HepG2 (cell line): ENCODE data around the gene NLRX1. TPM values are rescaled to one million over a fixed set of nuclear protein-coding genes. Genes with fewer than 3 reads are reported as not detected.
"Not testable (repeated sequence)": the region's sequence is repeated elsewhere in the genome, so short reads cannot be mapped to it uniquely, and the experiment has no call there.

Experiments
- ARID5B ChIP-seq: IDR thresholded peaks from 2 replicates; pipeline ENCODE4 v1.4.0; 2020; ENCODE audit warnings: mild to moderate bottlenecking, missing genetic modification reagents
- EP300 ChIP-seq, 3 experiments: sonication (generic) in 1 of 3; formaldehyde crosslinking in 1 of 3; IDR thresholded peaks; 2 replicates each; pipeline versions ENCODE4 v1.5.1 to v1.6.1; 2011 to 2020; ENCODE audit warnings: low read depth in 2 of 3, low read length in 2 of 3, borderline replicate concordance in 1 of 3, improper control_type of control experiment in 1 of 3, mild to moderate bottlenecking in 1 of 3, missing genetic modification reagents in 1 of 3, moderate library complexity in 1 of 3
- FOSL1 ChIP-seq: sonication (generic); formaldehyde crosslinking; IDR thresholded peaks from 2 replicates; pipeline ENCODE4 v1.9.0; 2021; ENCODE audit warnings: missing genetic modification reagents, borderline replicate concordance
- FOXA3 ChIP-seq: IDR thresholded peaks from 2 replicates; pipeline ENCODE4 v1.6.1; 2016; ENCODE audit warnings: missing genetic modification reagents, missing compliant biosample characterization
- GATAD2A ChIP-seq: IDR thresholded peaks from 2 replicates; pipeline ENCODE4 v1.6.1; 2016
- MAFF ChIP-seq: IDR thresholded peaks from 2 replicates; pipeline ENCODE4 v1.6.1; 2011; ENCODE audit warnings: low read depth, low read length, improper control_type of control experiment
- NFE2L2 ChIP-seq: fragments of 150-350 bp; IDR thresholded peaks from 2 replicates; pipeline ENCODE4 v1.6.1; 2014; ENCODE audit warnings: low read length
- NR2F1 ChIP-seq, 2 experiments: fragments of 450-650 bp in 1 of 2; formaldehyde crosslinking in 1 of 2; IDR thresholded peaks; 2 replicates each; pipeline versions ENCODE4 v1.5.0 to v1.6.1; 2016 to 2020; ENCODE audit warnings: mild to moderate bottlenecking in 1 of 2, missing compliant biosample characterization in 1 of 2, missing genetic modification reagents in 1 of 2, moderate library complexity in 1 of 2
- NR2F6 ChIP-seq, 2 experiments: IDR thresholded peaks; 2 replicates each; pipeline ENCODE4 v1.6.1; 2016; ENCODE audit warnings: antibody characterized with exemption in 1 of 2, mild to moderate bottlenecking in 1 of 2
- PHF21A ChIP-seq: sonication (generic); formaldehyde crosslinking; IDR thresholded peaks from 2 replicates; pipeline ENCODE4 v1.5.0; 2020; ENCODE audit warnings: mild to moderate bottlenecking, missing genetic modification reagents
- PPARG ChIP-seq: conservative IDR thresholded peaks from 2 replicates; pipeline ENCODE4 v1.6.1; 2016; ENCODE audit warnings: missing biosample characterization, missing genetic modification reagents
- RXRA ChIP-seq: sonication (generic); formaldehyde crosslinking; IDR thresholded peaks from 2 replicates; pipeline ENCODE4 v1.5.1; 2020; ENCODE audit warnings: missing genetic modification reagents
- RXRB ChIP-seq: IDR thresholded peaks from 2 replicates; pipeline ENCODE4 v1.6.1; 2016; ENCODE audit warnings: borderline replicate concordance, missing genetic modification reagents, missing compliant biosample characterization
- SAP130 ChIP-seq: IDR thresholded peaks from 2 replicates; pipeline ENCODE4 v1.6.1; 2016; ENCODE audit warnings: low read depth
- SOX13 ChIP-seq, 3 experiments: fragments of 450-650 bp in 1 of 3; sonication (generic) in 1 of 3; formaldehyde crosslinking in 1 of 3; IDR thresholded peaks in 2 of 3; conservative IDR thresholded peaks in 1 of 3; 2 replicates each; pipeline versions ENCODE4 v1.5.0 to v1.6.1; 2016 to 2020; ENCODE audit warnings: antibody characterized with exemption in 1 of 3, mild to moderate bottlenecking in 1 of 3, missing compliant biosample characterization in 1 of 3, missing genetic modification reagents in 1 of 3, moderate library complexity in 1 of 3
- SOX5 ChIP-seq: IDR thresholded peaks from 2 replicates; pipeline ENCODE4 v1.6.1; 2016; ENCODE audit warnings: borderline replicate concordance
- SOX6 ChIP-seq, 2 experiments: fragments of 450-650 bp in 1 of 2; sonication (generic) in 1 of 2; formaldehyde crosslinking in 1 of 2; IDR thresholded peaks; 2 replicates each; pipeline versions ENCODE4 v1.4.0 to v1.6.1; 2017 to 2020; ENCODE audit warnings: antibody characterized with exemption in 1 of 2, mild to moderate bottlenecking in 1 of 2, missing genetic modification reagents in 1 of 2
- ZKSCAN8 ChIP-seq: IDR thresholded peaks from 2 replicates; pipeline ENCODE4 v1.6.1; 2016; ENCODE audit warnings: borderline replicate concordance, missing genetic modification reagents, missing compliant biosample characterization
- ZMYM2 ChIP-seq: sonication (generic); formaldehyde crosslinking; IDR thresholded peaks from 2 replicates; pipeline ENCODE4 v1.8.0; 2022; ENCODE audit warnings: mild to moderate bottlenecking, missing genetic modification reagents
- ZNF460 ChIP-seq: sonication (generic); formaldehyde crosslinking; IDR thresholded peaks from 2 replicates; pipeline ENCODE4 v1.5.1; 2020; ENCODE audit warnings: missing genetic modification reagents, mild to moderate bottlenecking, borderline replicate concordance
- ZNF644 ChIP-seq: IDR thresholded peaks from 2 replicates; pipeline ENCODE4 v1.6.1; 2016; ENCODE audit warnings: low read depth
- ZNF792 ChIP-seq: IDR thresholded peaks from 2 replicates; pipeline ENCODE4 v1.6.1; 2016
- polyA plus RNA-seq, 8 experiments: library from polyadenylated mRNA; depleted of rRNA in 3 of 8; stranded (reverse) in 7 of 8; unstranded in 1 of 8; fragments of >200 nt; fragmentation: Illumina TruSeq in 4 of 8; extraction: Trizol in 4 of 8; gene quantifications; 2 replicates each; pipeline versions ENCODE4 v1.2.1 to v1.2.3, GENCODE V29; 2011 to 2016; ENCODE audit warnings: low read depth in 4 of 8, missing spikeins in 1 of 8, mixed read lengths in 1 of 8; ENCODE audit not compliant: insufficient read depth in 1 of 8
- total RNA-seq, 5 experiments: library from RNA; depleted of rRNA; stranded (reverse); fragments of >200 nt; fragmentation: Illumina TruSeq; extraction: Trizol; gene quantifications; 2 replicates each; pipeline ENCODE4 v1.2.3, GENCODE V29; 2016; ENCODE audit warnings: low read depth in 1 of 5
- TF ChIP-seq, protein P1 (sequence below): IDR thresholded peaks from 2 replicates; pipeline ENCODE4 v1.6.1; 2012; ENCODE audit warnings: inconsistent platforms
- TF ChIP-seq, protein P2 (sequence below): sonication (generic); formaldehyde crosslinking; IDR thresholded peaks from 2 replicates; pipeline ENCODE4 v1.4.0; 2020; ENCODE audit warnings: missing genetic modification reagents, low read depth, mild to moderate bottlenecking, borderline replicate concordance

Gene NLRX1
- total and polyA plus RNA-seq, 2 of the 13 experiments (the other 11 are each of a cell fraction or from before 2014, with no cell fraction given), result 8.7 to 11.0 TPM

GRCh38 chr11:119191265-119191664 is 22.7 kb downstream of the NLRX1 start (continued):
- TF ChIP-seq, protein P1, sequence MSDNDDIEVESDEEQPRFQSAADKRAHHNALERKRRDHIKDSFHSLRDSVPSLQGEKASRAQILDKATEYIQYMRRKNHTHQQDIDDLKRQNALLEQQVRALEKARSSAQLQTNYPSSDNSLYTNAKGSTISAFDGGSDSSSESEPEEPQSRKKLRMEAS, result 0 out of 2 replicates have a peak, but pooled peaks have one; percentile 15
- TF ChIP-seq SAP130 (CRISPR knock-in tag), result peak; percentile 65
- peak; percentile 47; the same call in 1 of the 2 replicates for TF ChIP-seq NFE2L2
- TF ChIP-seq GATAD2A, result peak; percentile 58
- TF ChIP-seq NR2F1 (CRISPR knock-in tag; IDR thresholded peaks at IDR 0.05), result peak; percentile 46 to 53; a peak in 2 of 4 replicates
- TF ChIP-seq SOX13 (IDR thresholded peaks at IDR 0.05); EP300 (CRISPR knock-in tag; IDR thresholded peaks at IDR 0.05; ENCODE audit: borderline replicate concordance); SOX6 (IDR thresholded peaks at IDR 0.05): not testable (repeated sequence)
- peak in 1 of 2 experiments; percentile 36; a peak in 1 of 4 replicates for TF ChIP-seq SOX13 (CRISPR knock-in tag; conservative IDR thresholded peaks at IDR 0.05 in 1 of 2, IDR thresholded peaks at IDR 0.05 in 1 of 2)
- TF ChIP-seq SOX5 (CRISPR knock-in tag), result peak; percentile 40; the same call in 1 of the 2 replicates
- 0 out of 2 replicates have a peak, but pooled peaks have one; percentile 11 for TF ChIP-seq PHF21A (CRISPR knock-in tag)
- peak; percentile 70; the same call in 1 of the 2 replicates for TF ChIP-seq ZMYM2 (CRISPR knock-in tag)
- TF ChIP-seq EP300 (IDR thresholded peaks at IDR 0.05; ENCODE audit: low read depth in 2 of 2, low read length in 2 of 2), result peak in 1 of 2 experiments; percentile 39; a peak in 1 of 4 replicates
- peak; percentile 62 for TF ChIP-seq ARID5B
- peak; percentile 24; the same call in 1 of the 2 replicates for TF ChIP-seq ZNF792
- TF ChIP-seq RXRA, result peak; percentile 47; the same call in 1 of the 2 replicates
- TF ChIP-seq ZNF644, result 0 out of 2 replicates have a peak, but pooled peaks have one; percentile 12
- TF ChIP-seq ZKSCAN8 (CRISPR knock-in tag), result peak; percentile 99
- peak; percentile 97 for TF ChIP-seq ZNF460
- peak; percentile 76 for TF ChIP-seq RXRB
- peak; percentile 79 for TF ChIP-seq FOXA3
- TF ChIP-seq FOSL1, result peak; percentile 51; the same call in 1 of the 2 replicates
- TF ChIP-seq SOX6 (CRISPR knock-in tag; IDR thresholded peaks at IDR 0.05), result 0 out of 2 replicates have a peak, but pooled peaks have one; percentile 17
- TF ChIP-seq PPARG (CRISPR knock-in tag), result peak; percentile 87
- TF ChIP-seq MAFF, result 0 out of 2 replicates have a peak, but pooled peaks have one; percentile 4
- peak; percentile 68 for TF ChIP-seq NR2F6 (IDR thresholded peaks at IDR 0.05)
- TF ChIP-seq NR2F6 (CRISPR knock-in tag; IDR thresholded peaks at IDR 0.05), result peak; percentile 69
- TF ChIP-seq, protein P2, sequence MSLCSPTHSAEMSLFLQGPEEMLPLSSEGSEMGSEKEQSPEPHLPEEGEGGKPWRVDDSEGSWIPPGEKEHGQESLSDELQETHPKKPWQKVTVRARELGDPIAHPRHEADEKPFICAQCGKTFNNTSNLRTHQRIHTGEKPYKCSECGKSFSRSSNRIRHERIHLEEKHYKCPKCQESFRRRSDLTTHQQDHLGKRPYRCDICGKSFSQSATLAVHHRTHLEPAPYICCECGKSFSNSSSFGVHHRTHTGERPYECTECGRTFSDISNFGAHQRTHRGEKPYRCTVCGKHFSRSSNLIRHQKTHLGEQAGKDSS (CRISPR knock-in tag), result peak; percentile 76; the same call in 1 of the 2 replicates
